K562 (cell line): ENCODE data around the gene ADM5. TPM values are rescaled to one million over a fixed set of nuclear protein-coding genes. Genes with fewer than 3 reads are reported as not detected.
A peak's percentile ranks its signal among the peaks of the same experiment; 100 is the strongest.

ENCODE experiments used
- BMI1 ChIP-seq: fragments of 150-350 bp; IDR thresholded peaks from 2 replicates; pipeline ENCODE4 v1.6.1; 2014; ENCODE audit warnings: low read length
- CREB3 ChIP-seq: fragments of 450-650 bp; conservative IDR thresholded peaks from 2 replicates; pipeline ENCODE4 v1.6.1; 2016; ENCODE audit warnings: missing genetic modification characterization, low read depth, mild to moderate bottlenecking, missing compliant biosample characterization, moderate library complexity
- CUX1 ChIP-seq: fragments of 200-800 bp; sonication (Bioruptor generic); IDR thresholded peaks from 2 replicates; pipeline ENCODE4 v1.6.1; 2016; ENCODE audit warnings: missing genetic modification characterization, missing compliant biosample characterization
- ESRRA ChIP-seq: fragments of 450-650 bp; IDR thresholded peaks from 2 replicates; pipeline ENCODE4 v1.6.1; 2014; ENCODE audit warnings: low read depth, mild to moderate bottlenecking, moderate library complexity, borderline replicate concordance
- FOXP1 ChIP-seq: sonication (generic); formaldehyde crosslinking; IDR thresholded peaks from 2 replicates; pipeline ENCODE4 v1.8.0; 2022; ENCODE audit warnings: mild to moderate bottlenecking, missing genetic modification reagents
- L3MBTL2 ChIP-seq: fragments of 450-650 bp; IDR thresholded peaks from 2 replicates; pipeline ENCODE4 v1.6.1; 2016; ENCODE audit warnings: mild to moderate bottlenecking, moderate library complexity
- MYC ChIP-seq, 2 experiments: fragments of 250-450 bp in 1 of 2; sonication (Bioruptor Pico) in 1 of 2; IDR thresholded peaks; 2 replicates each; pipeline versions ENCODE4 v1.5.1 to v1.6.1; 2012 to 2021; ENCODE audit warnings: low read depth in 2 of 2, borderline replicate concordance in 1 of 2, improper control_type of control experiment in 1 of 2, low read length in 1 of 2, mild to moderate bottlenecking in 1 of 2, moderate library complexity in 1 of 2
- SIX5 ChIP-seq, 2 experiments: IDR thresholded peaks; 2 replicates each; pipeline ENCODE4 v1.6.1; 2011; ENCODE audit warnings: low read length in 2 of 2, borderline replicate concordance in 1 of 2, low read depth in 1 of 2, mild to moderate bottlenecking in 1 of 2, moderate library complexity in 1 of 2; ENCODE audit not compliant: insufficient read depth in 1 of 2
- SMAD4 ChIP-seq: fragments of 250-450 bp; sonication (Bioruptor Pico); conservative IDR thresholded peaks from 2 replicates; pipeline ENCODE4 v1.8.0; 2021; ENCODE audit warnings: inconsistent platforms, mild to moderate bottlenecking, moderate library complexity
- YY1 ChIP-seq, 3 experiments: IDR thresholded peaks; 2 replicates each; pipeline ENCODE4 v1.6.1; 2011; ENCODE audit warnings: low read length in 2 of 3, mild to moderate bottlenecking in 2 of 3, moderate library complexity in 2 of 3, borderline replicate concordance in 1 of 3, control low read depth in 1 of 3, low read depth in 1 of 3; ENCODE audit not compliant: insufficient read depth in 3 of 3, insufficient replicate concordance in 2 of 3, control insufficient read depth in 1 of 3, insufficient read length in 1 of 3; ENCODE audit errors: extremely low read depth in 1 of 3
- ZBTB5 ChIP-seq: fragments of 450-650 bp; IDR thresholded peaks from 2 replicates; pipeline ENCODE4 v1.6.1; 2017; ENCODE audit warnings: antibody characterized with exemption
- polyA plus RNA-seq, 8 experiments: library from polyadenylated mRNA; depleted of rRNA in 4 of 8; stranded (reverse) in 5 of 8; unstranded in 3 of 8; fragments of >200 nt; fragmentation: Nextera tagmentation in 2 of 8; fragmentation: Illumina TruSeq in 1 of 8; extraction: Ambion mirVana in 2 of 8; extraction: Trizol in 1 of 8; gene quantifications; 2 replicates each; pipeline versions ENCODE4 v1.2.1 to v1.2.3, GENCODE V29; 2011 to 2014; ENCODE audit warnings: inconsistent platforms in 1 of 8, missing spikeins in 1 of 8
- total RNA-seq, 7 experiments: library from RNA; depleted of rRNA in 6 of 7; stranded (reverse); fragments of >200 nt in 6 of 7; fragmentation: Illumina TruSeq in 2 of 7; extraction: Trizol in 2 of 7; gene quantifications; 2 replicates each; pipeline versions ENCODE4 v1.2.1 to v1.2.3, GENCODE V29; 2011 to 2021; ENCODE audit warnings: low replicate concordance in 1 of 7
- TF ChIP-seq, protein P1 (sequence below): sonication (generic); formaldehyde crosslinking; IDR thresholded peaks from 2 replicates; pipeline ENCODE4 v1.9.0; 2022; ENCODE audit warnings: mild to moderate bottlenecking, missing genetic modification reagents
- TF ChIP-seq, protein P2 (sequence below): fragments of 450-650 bp; formaldehyde crosslinking; IDR thresholded peaks from 2 replicates; pipeline ENCODE4 v1.4.0; 2020; ENCODE audit warnings: mild to moderate bottlenecking, mixed read lengths

The ADM5 gene
- total and polyA plus RNA-seq, 9 of the 15 experiments (the other 6 are each of a cell fraction or from before 2014, with no cell fraction given) = 0.13 to 8.4 (median 2.0) TPM; not detected in 1

DNA sequence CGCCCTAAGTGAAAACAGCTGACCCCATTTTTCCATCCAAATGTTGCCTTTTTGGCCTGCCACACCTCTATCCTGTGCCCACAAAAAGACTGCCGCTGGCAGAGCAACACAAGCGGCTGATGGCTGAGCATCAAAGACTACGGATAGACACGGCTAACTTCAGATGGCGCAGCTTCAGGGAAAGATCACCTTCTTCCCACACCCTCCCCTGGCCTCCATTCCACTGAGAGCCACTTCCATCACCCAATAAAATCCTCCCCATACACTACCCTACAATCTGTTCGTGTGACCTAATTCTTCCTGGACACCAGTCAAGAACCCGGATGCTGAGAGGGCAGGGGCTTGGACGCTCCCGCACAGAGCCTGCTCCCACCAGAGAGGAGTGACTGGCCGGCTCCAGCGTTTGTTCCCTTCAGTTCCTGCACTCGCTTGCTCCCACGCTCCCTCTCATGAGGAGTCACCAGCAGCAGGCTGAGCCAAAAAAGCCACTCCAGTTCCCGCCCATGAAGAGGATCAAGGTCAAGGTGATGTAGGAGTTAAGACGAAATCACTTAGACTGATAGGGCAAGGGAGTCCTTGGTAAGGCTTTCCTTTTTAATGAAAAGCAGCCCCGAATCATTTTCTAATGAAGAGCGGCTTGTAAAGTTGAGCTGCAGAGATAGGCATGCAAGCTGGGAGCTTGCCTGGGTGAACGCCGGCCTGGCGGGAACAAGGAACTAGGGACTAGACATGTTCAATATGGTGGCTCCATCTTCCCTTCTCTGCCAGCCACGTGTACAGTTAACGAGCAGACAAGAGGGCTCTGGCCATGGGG, 38.0 kb downstream of the ADM5 start (continued):
- TF ChIP-seq YY1 (IDR thresholded peaks at IDR 0.05; ENCODE audit: borderline replicate concordance in 1 of 3, control insufficient read depth in 1 of 3, extremely low read depth in 1 of 3, insufficient read depth in 3 of 3, insufficient read length in 1 of 3, insufficient replicate concordance in 2 of 3, low read depth in 1 of 3, low read length in 2 of 3) = peak in 1 of 3 experiments; percentile 8
- TF ChIP-seq, protein P1, sequence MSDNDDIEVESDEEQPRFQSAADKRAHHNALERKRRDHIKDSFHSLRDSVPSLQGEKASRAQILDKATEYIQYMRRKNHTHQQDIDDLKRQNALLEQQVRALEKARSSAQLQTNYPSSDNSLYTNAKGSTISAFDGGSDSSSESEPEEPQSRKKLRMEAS (CRISPR knock-in tag) = 0 out of 2 replicates have a peak, but pooled peaks have one; percentile 13
- 0 out of 2 replicates have a peak, but pooled peaks have one; percentile 52 for TF ChIP-seq SMAD4 (CRISPR knock-in tag)
- no peak for TF ChIP-seq ZBTB5
- TF ChIP-seq L3MBTL2 = peak; percentile 52; the same call in 1 of the 2 replicates
- TF ChIP-seq ESRRA = 0 out of 2 replicates have a peak, but pooled peaks have one; percentile 24
- no peak for TF ChIP-seq FOXP1 (CRISPR knock-in tag)
- TF ChIP-seq CREB3 (tag) = no peak
- TF ChIP-seq SIX5 (IDR thresholded peaks at IDR 0.05; ENCODE audit: borderline replicate concordance in 1 of 2, insufficient read depth in 1 of 2, low read depth in 1 of 2, low read length in 2 of 2) = no peak
- peak; percentile 54; the same call in 1 of the 2 replicates for TF ChIP-seq MYC (IDR thresholded peaks at IDR 0.05; ENCODE audit: low read depth, low read length)
- TF ChIP-seq MYC (CRISPR knock-in tag; IDR thresholded peaks at IDR 0.05; ENCODE audit: borderline replicate concordance, low read depth) = no peak
- TF ChIP-seq, protein P2, sequence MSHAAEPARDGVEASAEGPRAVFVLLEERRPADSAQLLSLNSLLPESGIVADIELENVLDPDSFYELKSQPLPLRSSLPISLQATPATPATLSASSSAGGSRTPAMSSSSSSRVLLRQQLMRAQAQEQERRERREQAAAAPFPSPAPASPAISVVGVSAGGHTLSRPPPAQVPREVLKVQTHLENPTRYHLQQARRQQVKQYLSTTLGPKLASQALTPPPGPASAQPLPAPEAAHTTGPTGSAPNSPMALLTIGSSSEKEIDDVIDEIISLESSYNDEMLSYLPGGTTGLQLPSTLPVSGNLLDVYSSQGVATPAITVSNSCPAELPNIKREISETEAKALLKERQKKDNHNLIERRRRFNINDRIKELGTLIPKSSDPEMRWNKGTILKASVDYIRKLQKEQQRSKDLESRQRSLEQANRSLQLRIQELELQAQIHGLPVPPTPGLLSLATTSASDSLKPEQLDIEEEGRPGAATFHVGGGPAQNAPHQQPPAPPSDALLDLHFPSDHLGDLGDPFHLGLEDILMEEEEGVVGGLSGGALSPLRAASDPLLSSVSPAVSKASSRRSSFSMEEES (CRISPR knock-in tag) = no peak
- TF ChIP-seq CUX1 = no peak
- no peak for TF ChIP-seq BMI1
